ENCODE results near the gene SYMPK. TPM values are rescaled to one million over a fixed set of nuclear protein-coding genes. Genes with fewer than 3 reads are reported as not detected.

SYMPK gene
- total and polyA plus RNA-seq, 10 donors = 56.3 to 148 (median 75.9) TPM

DNA sequence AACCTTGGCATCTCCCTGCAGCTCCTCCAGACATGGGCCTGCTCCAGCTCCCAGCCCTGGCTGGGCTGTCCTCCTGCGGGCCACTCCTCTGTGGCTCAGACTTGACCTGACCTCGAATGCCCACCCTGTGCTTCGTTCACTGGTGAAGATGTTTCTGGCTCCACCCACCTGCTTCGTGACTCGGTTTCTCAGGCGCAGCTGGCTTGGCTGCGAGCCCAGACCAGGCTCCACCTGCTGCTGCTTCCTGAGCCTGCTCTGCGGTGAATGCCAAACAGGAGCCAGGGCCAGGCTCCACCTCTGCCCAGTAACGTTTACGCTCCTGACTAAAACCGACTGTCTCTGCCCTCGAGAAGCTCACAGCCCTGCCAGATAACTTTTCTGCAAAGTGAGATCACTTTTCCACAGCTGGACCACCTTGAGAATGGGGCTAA is 38.9 kb downstream of the SYMPK start:
- Histone ChIP-seq H3K36me3 (peaks cover 0 to 100% (median 92%) of the 10 kb centered on the region in 6 donors), H3K4me1 (no peaks in the 10 kb centered on the region), H3K27me3 (replicated peaks in 1 of 7) (no peaks in the 10 kb centered on the region), H3K4me3 (no peak overlapping the region), H3K9me3 (no peaks in the 10 kb centered on the region), H3K27ac (no peak overlapping the region)
- no peak for DNase-seq
- 80 to 88% (median 83%) methylated on average over 12 of the region's 12 CpGs for WGBS, 5 donors
- peak in 2 of 3 donors; percentile 23 to 65 for TF ChIP-seq POLR2AphosphoS5 (IDR thresholded peaks at IDR 0.05)
- TF ChIP-seq, protein P1, sequence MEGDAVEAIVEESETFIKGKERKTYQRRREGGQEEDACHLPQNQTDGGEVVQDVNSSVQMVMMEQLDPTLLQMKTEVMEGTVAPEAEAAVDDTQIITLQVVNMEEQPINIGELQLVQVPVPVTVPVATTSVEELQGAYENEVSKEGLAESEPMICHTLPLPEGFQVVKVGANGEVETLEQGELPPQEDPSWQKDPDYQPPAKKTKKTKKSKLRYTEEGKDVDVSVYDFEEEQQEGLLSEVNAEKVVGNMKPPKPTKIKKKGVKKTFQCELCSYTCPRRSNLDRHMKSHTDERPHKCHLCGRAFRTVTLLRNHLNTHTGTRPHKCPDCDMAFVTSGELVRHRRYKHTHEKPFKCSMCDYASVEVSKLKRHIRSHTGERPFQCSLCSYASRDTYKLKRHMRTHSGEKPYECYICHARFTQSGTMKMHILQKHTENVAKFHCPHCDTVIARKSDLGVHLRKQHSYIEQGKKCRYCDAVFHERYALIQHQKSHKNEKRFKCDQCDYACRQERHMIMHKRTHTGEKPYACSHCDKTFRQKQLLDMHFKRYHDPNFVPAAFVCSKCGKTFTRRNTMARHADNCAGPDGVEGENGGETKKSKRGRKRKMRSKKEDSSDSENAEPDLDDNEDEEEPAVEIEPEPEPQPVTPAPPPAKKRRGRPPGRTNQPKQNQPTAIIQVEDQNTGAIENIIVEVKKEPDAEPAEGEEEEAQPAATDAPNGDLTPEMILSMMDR (IDR thresholded peaks at IDR 0.05 in 8 of 11, conservative IDR thresholded peaks at IDR 0.05 in 3 of 11) = no peak
- intact Hi-C loops (cut with DNase I; ENCODE audit: low total_unique reads) = no loop called here

DNA sequence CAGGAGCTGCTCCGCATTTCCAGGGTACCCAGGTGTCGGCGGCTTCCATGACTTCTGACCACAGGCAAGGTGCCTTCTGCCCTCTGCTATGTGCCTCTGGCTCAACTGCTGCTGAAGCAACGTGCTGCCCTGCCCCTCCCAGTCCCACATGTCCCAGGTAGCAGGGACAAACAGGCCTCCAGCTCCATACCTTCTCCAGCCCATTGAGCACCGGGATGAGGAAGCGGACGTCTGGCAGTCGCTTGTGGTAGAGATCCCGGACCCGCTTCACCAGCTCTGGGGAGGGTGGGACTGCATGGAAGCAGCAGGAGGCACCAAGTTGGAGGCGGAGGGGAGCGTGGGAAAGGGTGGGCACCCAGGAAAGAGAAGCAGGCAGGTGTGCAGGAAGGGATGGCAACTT is 39.8 kb downstream of the SYMPK start:
- no peaks in the 10 kb centered on the region for H3K27me3 ChIP-seq (replicated peaks in 1 of 7)
- H3K4me1 ChIP-seq = no peaks in the 10 kb centered on the region
- peaks cover 0 to 100% (median 83%) of the 10 kb centered on the region in 6 donors for H3K36me3 ChIP-seq
- H3K4me3 ChIP-seq = no peak overlapping the region
- no peaks in the 10 kb centered on the region for H3K9me3 ChIP-seq
- H3K27ac ChIP-seq = no peak overlapping the region
- DNase-seq = no peak
- intact Hi-C loops (cut with DNase I; ENCODE audit: low total_unique reads) = no loop called here
- 95 to 98% (median 97%) methylated on average over 12 of the region's 12 CpGs for WGBS, 5 donors
- TF ChIP-seq POLR2AphosphoS5 (IDR thresholded peaks at IDR 0.05) = no peak
- TF ChIP-seq, protein P1 (IDR thresholded peaks at IDR 0.05 in 8 of 11, conservative IDR thresholded peaks at IDR 0.05 in 3 of 11) = no peak
- no peak for TF ChIP-seq POLR2A (IDR thresholded peaks at IDR 0.05)

DNA sequence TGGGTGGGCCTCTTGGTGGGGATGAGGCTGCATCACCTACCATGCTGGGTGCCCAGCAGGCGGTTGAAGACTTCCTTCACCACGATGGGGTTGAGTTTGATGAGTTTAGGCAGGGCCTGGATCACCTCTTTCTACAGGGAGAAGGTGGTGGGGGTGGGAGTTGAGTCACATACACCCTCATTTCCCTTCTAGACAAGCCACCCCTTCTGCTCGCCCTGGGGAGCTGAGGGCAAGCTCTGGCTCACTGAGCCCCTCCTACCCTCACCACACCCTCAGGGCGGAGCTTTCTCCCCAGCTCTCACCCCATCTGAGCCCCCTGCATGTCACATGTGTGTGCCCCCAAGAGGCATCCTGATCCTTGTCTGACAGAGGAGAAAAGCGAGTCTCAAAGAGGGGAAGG is 40.2 kb downstream of the SYMPK start:
- Histone ChIP-seq H3K27ac (no peak overlapping the region), H3K9me3 (no peaks in the 10 kb centered on the region), H3K4me3 (no peak overlapping the region), H3K36me3 (peaks cover 0 to 100% (median 78%) of the 10 kb centered on the region in 6 donors), H3K27me3 (replicated peaks in 1 of 7) (no peaks in the 10 kb centered on the region), H3K4me1 (peaks cover 0 to 3% (median 0%) of the 10 kb centered on the region in 6 donors)
- no peak for DNase-seq
- TF ChIP-seq POLR2A (IDR thresholded peaks at IDR 0.05) = no peak
- TF ChIP-seq, protein P1 (IDR thresholded peaks at IDR 0.05 in 8 of 11, conservative IDR thresholded peaks at IDR 0.05 in 3 of 11) = no peak
- TF ChIP-seq POLR2AphosphoS5 (IDR thresholded peaks at IDR 0.05) = no peak
- WGBS, 5 donors = 91 to 97% (median 94%) methylated on average over 3 to 5 of the region's 5 CpGs
- intact Hi-C loops (cut with DNase I; ENCODE audit: low total_unique reads) = no loop called here

DNA sequence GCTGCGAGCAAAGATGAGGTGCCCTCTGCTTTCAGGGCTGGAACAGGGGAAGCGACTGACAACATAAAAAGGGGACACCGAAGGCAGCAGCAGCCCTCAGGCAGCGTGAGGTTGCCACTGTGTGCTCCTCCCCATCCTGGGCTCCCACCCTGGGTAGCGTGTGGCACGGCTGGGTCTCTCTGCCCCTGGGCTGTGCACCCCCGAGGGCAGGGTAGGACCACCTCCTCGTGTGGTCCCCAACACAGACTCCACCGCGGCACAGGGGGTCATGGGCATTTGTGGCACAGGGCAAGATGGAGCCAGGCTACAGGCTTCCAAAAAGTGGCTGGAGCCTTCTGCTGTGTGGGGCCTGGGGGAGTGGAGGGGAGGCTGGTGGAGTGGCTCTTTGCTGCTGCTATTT is 41.4 kb downstream of the SYMPK start:
- peaks cover 0 to 91% (median 67%) of the 10 kb centered on the region in 6 donors for H3K36me3 ChIP-seq
- no peaks in the 10 kb centered on the region for H3K9me3 ChIP-seq
- H3K27ac ChIP-seq = no peak overlapping the region
- TF ChIP-seq POLR2AphosphoS5 (IDR thresholded peaks at IDR 0.05) (peak in 2 of 3 donors; percentile 39 to 73), POLR2A (IDR thresholded peaks at IDR 0.05) (no peak)
- 86 to 93% (median 90%) methylated on average over 4 to 10 of the region's 10 CpGs for WGBS, 5 donors
- H3K4me3 ChIP-seq = no peak overlapping the region
- intact Hi-C loops (cut with DNase I; ENCODE audit: low total_unique reads) = no loop called here
- no peak for DNase-seq
- peaks cover 0 to under 1% (median 0%) of the 10 kb centered on the region in 7 donors for H3K27me3 ChIP-seq (replicated peaks in 1 of 7)
- peaks cover 0 to 14% (median 8%) of the 10 kb centered on the region in 6 donors for H3K4me1 ChIP-seq

Data from spleen (tissue), 11 donors.